ENCODE measurements around the gene AADAC. TPM values are rescaled to one million over a fixed set of nuclear protein-coding genes. Genes with fewer than 3 reads are reported as not detected.
"Not testable (repeated sequence)": the region's sequence is repeated elsewhere in the genome, so short reads cannot be mapped to it uniquely, and the experiment has no call there.

Gene AADAC
- total RNA-seq, 4 donors from 2014 or later = not detected

DNA sequence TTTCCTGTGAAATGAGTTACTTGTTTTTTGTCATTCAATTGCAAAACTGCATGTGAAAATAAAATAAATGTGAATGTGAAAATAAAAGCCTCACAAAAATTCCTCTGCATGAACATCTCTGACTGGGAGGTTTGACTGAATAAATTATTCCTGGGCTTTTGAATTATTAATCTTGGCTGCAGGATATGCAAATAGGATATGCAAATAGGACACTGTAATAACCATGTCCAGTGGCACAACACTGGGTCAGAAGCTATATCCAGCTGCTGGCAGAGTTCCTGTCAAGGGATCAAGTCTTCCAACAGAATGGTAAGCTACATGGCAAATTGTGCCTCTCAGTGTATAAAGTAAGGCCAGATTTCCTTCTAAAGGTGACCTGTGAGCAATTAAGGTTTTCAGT, 59.5 kb downstream of the AADAC start, which contains the start of gene SUCNR1:
Gene SUCNR1 (plus strand): TSS at position 246 of the 400 bp plus-strand sequence. CDS start 6,250 bp downstream, outside the sequence.
- TF ChIP-seq, protein P1, sequence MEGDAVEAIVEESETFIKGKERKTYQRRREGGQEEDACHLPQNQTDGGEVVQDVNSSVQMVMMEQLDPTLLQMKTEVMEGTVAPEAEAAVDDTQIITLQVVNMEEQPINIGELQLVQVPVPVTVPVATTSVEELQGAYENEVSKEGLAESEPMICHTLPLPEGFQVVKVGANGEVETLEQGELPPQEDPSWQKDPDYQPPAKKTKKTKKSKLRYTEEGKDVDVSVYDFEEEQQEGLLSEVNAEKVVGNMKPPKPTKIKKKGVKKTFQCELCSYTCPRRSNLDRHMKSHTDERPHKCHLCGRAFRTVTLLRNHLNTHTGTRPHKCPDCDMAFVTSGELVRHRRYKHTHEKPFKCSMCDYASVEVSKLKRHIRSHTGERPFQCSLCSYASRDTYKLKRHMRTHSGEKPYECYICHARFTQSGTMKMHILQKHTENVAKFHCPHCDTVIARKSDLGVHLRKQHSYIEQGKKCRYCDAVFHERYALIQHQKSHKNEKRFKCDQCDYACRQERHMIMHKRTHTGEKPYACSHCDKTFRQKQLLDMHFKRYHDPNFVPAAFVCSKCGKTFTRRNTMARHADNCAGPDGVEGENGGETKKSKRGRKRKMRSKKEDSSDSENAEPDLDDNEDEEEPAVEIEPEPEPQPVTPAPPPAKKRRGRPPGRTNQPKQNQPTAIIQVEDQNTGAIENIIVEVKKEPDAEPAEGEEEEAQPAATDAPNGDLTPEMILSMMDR (IDR thresholded peaks at IDR 0.05) = no peak
- TF ChIP-seq POLR2AphosphoS5 (IDR thresholded peaks at IDR 0.05) (no peak), EP300 (IDR thresholded peaks at IDR 0.05) (no peak), POLR2A (IDR thresholded peaks at IDR 0.05; ENCODE audit: low read depth) (no peak)
- Histone ChIP-seq H3K27ac (replicated peaks in 1 of 4) (no peak within 1 kb of the TSS), H3K27me3 (no peaks in the 10 kb centered on the region), H3K9me3 (no peaks in the 10 kb centered on the region), H3K4me3 (no peak within 1 kb of the TSS), H3K4me1 (peaks cover 0 to 7% (median under 1%) of the 10 kb centered on the region in 4 donors), H3K36me3 (no peaks in the 10 kb centered on the region)
- intact Hi-C loops (cut with DNase I) = no loop called here
- DNase-seq (ENCODE audit: extremely low spot score) = no peak

DNA sequence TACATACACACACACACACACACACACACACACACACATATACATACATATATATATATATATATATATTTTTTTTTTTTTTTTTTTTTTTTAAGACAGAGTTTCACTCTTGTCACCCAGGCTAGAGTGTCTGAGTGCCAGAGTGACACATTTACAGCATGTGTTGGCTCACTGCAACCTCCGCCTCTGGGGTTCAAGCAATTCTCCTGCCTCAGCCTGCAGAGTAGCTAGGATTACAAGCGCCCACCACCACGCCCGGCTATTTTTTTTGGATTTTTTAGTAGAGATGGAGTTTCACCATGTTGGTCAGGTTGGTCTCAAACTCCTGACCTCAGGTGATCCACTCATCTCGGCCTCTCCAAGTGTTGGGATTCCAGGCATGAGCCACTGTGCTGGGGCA, 60.2 kb downstream of the AADAC start:
- H3K4me1 ChIP-seq = peaks cover 0 to 11% (median 5%) of the 10 kb centered on the region in 4 donors
- H3K27ac ChIP-seq (replicated peaks in 1 of 4); intact Hi-C loops (cut with DNase I); DNase-seq (ENCODE audit: extremely low spot score); H3K4me3 ChIP-seq; H3K27me3 ChIP-seq; H3K36me3 ChIP-seq; H3K9me3 ChIP-seq: not testable (repeated sequence)
- WGBS = 91% methylated on average over 5 of the region's 5 CpGs

DNA sequence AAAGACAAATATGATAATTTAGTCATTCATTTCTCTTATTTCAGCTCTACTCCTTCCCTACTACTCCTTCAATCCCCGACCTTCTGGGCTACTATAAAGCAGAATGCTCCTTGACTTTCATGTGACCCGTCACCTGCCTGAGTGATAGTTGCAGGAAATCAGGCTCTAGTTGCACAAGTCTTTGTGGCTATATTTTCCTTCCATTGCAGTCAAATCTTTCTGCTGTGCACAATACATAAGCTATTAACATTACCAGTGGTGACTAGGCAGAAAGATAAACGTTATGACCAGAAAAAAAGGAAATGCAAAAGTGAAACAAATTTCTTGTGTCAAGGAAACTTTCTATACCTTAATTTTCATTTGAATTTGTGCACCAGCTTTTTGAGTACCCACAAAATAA, 61.8 kb downstream of the AADAC start:
- DNase-seq (ENCODE audit: extremely low spot score) = no peak
- no peaks in the 10 kb centered on the region for H3K9me3 ChIP-seq
- no peak overlapping the region for H3K27ac ChIP-seq (replicated peaks in 1 of 4)
- 63% methylated on average over 3 of the region's 3 CpGs for WGBS
- no peaks in the 10 kb centered on the region for H3K27me3 ChIP-seq
- H3K4me3 ChIP-seq = no peak overlapping the region
- no peaks in the 10 kb centered on the region for H3K36me3 ChIP-seq
- TF ChIP-seq, protein P1 (IDR thresholded peaks at IDR 0.05) = no peak
- TF ChIP-seq POLR2AphosphoS5 (IDR thresholded peaks at IDR 0.05) (no peak), EP300 (IDR thresholded peaks at IDR 0.05) (no peak), POLR2A (IDR thresholded peaks at IDR 0.05; ENCODE audit: low read depth) (no peak)
- peaks cover 0 to 21% (median 15%) of the 10 kb centered on the region in 4 donors for H3K4me1 ChIP-seq
- intact Hi-C loops (cut with DNase I) = no loop called here

DNA sequence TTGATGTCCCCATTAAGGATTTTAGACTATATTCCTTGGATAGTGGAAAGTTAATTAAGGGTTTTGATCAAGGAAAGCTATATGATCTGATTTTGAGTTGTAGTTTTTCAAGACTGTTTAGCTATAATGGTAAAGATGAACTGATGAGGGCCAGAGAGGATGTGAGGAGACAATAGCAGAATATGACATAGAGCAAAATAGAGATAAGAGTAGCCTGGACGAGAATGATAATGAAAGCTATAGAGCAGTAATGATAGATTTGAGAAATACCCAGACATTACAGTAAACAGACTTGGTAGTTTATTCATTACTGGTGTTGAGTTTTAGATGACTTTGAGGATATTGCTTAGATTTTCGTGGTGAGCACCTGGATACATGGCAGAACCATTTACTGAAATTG, 63.4 kb downstream of the AADAC start:
- no peaks in the 10 kb centered on the region for H3K27me3 ChIP-seq
- intact Hi-C loops (cut with DNase I) = no loop called here
- no peaks in the 10 kb centered on the region for H3K9me3 ChIP-seq
- peaks cover 0 to 30% (median 21%) of the 10 kb centered on the region in 4 donors for H3K4me1 ChIP-seq
- H3K4me3 ChIP-seq = no peak overlapping the region
- no peaks in the 10 kb centered on the region for H3K36me3 ChIP-seq
- 83% methylated on average over 2 of the region's 2 CpGs for WGBS
- no peak overlapping the region for H3K27ac ChIP-seq (replicated peaks in 1 of 4)
- DNase-seq (ENCODE audit: extremely low spot score) = no peak
- TF ChIP-seq POLR2A (IDR thresholded peaks at IDR 0.05; ENCODE audit: low read depth) = no peak
- no peak for TF ChIP-seq POLR2AphosphoS5 (IDR thresholded peaks at IDR 0.05)
- TF ChIP-seq EP300 (IDR thresholded peaks at IDR 0.05) = no peak
- TF ChIP-seq, protein P1 (IDR thresholded peaks at IDR 0.05) = no peak

Other genes starting within 250 kb of the AADAC start
- gene AADACL2, start 80.2 kb upstream of the AADAC start, total RNA-seq = under 1 TPM in 3 of 4 donors, not detected in 1; 0.17 to 0.33 (median 0.26) TPM
- gene SUCNR1, start 59.5 kb downstream of the AADAC start, total RNA-seq = under 1 TPM; under 0.01 to 0.33 (median 0.15) TPM